PC-3 (cell line): ENCODE results near the gene AKNA.

ENCODE experiments used
- CTCF ChIP-seq: fragments of 300-600 bp; sonication (generic); conservative IDR thresholded peaks from 2 replicates; pipeline ENCODE4 v1.5.1; 2017; ENCODE audit warnings: antibody characterized with exemption, low read depth, mild to moderate bottlenecking, low read length
- EZH2 ChIP-seq: fragments of 300-600 bp; sonication (generic); IDR thresholded peaks from one replicate; pipeline ENCODE4 v1.6.1; 2017; ENCODE audit warnings: antibody characterized with exemption, mild to moderate bottlenecking, low read length; ENCODE audit not compliant: unreplicated experiment

- TF ChIP-seq CTCF (no peak), EZH2 (no peak)
Observed at GRCh38 chr9:114351932-114352331, 35.9 kb downstream of the AKNA start.
